Endothelial cell (in vitro differentiated cells): ENCODE measurements around the gene SLCO3A1. TPM values are rescaled to one million over a fixed set of nuclear protein-coding genes. Genes with fewer than 3 reads are reported as not detected.

Experiments
- DNase-seq: peaks from one replicate; pipeline ENCODE4 v3.0.0; 2021; ENCODE audit warnings: low spot score
- H3K27ac Mint-ChIP-seq: one replicate; pipeline ENCODE4 v1.8.0; 2021; ENCODE audit warnings: mixed read lengths, inconsistent platforms; ENCODE audit not compliant: unreplicated experiment
- H3K27me3 Mint-ChIP-seq: one replicate; pipeline ENCODE4 v1.8.0; 2021; ENCODE audit warnings: mild to moderate bottlenecking, moderate library complexity, mixed read lengths, inconsistent platforms; ENCODE audit not compliant: unreplicated experiment
- H3K36me3 Mint-ChIP-seq: one replicate; pipeline ENCODE4 v1.8.0; 2021; ENCODE audit warnings: mild to moderate bottlenecking, low read depth, mixed read lengths, inconsistent platforms; ENCODE audit not compliant: unreplicated experiment
- H3K4me1 Mint-ChIP-seq: one replicate; pipeline ENCODE4 v1.8.0; 2021; ENCODE audit warnings: mild to moderate bottlenecking, mixed read lengths, inconsistent platforms; ENCODE audit not compliant: unreplicated experiment
- H3K4me3 Mint-ChIP-seq: one replicate; pipeline ENCODE4 v1.8.0; 2021; ENCODE audit warnings: mild to moderate bottlenecking, mixed read lengths, inconsistent platforms; ENCODE audit not compliant: unreplicated experiment
- H3K9me3 Mint-ChIP-seq: one replicate; pipeline ENCODE4 v1.8.0; 2021; ENCODE audit warnings: mixed read lengths, inconsistent platforms; ENCODE audit not compliant: unreplicated experiment
- CTCF ChIP-seq: fragments of 200-600 bp; sonication (generic); IDR thresholded peaks from one replicate; pipeline ENCODE4 v1.5.0; 2021; ENCODE audit warnings: antibody characterized with exemption; ENCODE audit not compliant: unreplicated experiment
- total RNA-seq: library from RNA; stranded (reverse); fragmentation: NEBNext Ultra II Directional; extraction: Animal tissue kit (Norgen Biotek cat#: 25700); gene quantifications from one replicate; pipeline ENCODE4 v1.2.1, GENCODE V29; 2021; ENCODE audit not compliant: unreplicated experiment

SLCO3A1 gene
- total RNA-seq, 1 donor from 2014 or later: 30.9 TPM

DNA sequence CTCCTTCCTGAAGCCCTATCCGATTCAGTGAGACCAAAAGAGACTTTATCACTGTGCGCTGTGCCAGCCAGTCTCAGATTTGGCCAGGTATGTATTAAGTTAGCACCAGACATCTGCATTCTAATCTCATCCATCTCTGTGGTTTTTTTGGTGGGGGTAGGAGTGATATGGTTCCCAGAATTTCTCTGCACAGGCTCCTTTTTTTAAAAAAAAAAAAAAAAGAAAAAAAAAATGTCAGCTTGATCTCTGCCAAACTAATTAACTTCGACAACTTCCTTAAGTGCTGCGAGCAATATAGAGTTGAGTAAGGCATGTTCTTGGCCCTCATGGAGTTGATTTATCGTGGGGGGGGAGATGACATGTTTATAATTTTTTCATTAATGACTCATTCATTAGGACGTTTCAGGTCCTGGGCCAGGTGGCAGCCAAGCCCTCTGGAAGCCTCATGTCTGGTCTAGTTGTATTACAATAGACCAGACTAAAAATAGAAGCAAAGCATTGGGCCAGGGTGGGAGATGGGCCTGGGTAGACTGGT is 12.9 kb downstream of the SLCO3A1 start:
- no peaks in the 10 kb centered on the region for H3K36me3 Mint-ChIP-seq
- H3K27me3 Mint-ChIP-seq: no peaks in the 10 kb centered on the region
- no peak for TF ChIP-seq CTCF
- H3K4me3 Mint-ChIP-seq: no peak overlapping the region
- no peaks in the 10 kb centered on the region for H3K9me3 Mint-ChIP-seq
- H3K27ac Mint-ChIP-seq: no peak overlapping the region
- peaks cover 10% of the 10 kb centered on the region for H3K4me1 Mint-ChIP-seq
- no peak for DNase-seq

GRCh38 chr15:91866971-91867372 is 13.5 kb downstream of the SLCO3A1 start:
- no peak overlapping the region for H3K27ac Mint-ChIP-seq
- H3K36me3 Mint-ChIP-seq: no peaks in the 10 kb centered on the region
- peaks cover 10% of the 10 kb centered on the region for H3K4me1 Mint-ChIP-seq
- H3K9me3 Mint-ChIP-seq: no peaks in the 10 kb centered on the region
- no peak for DNase-seq
- no peak for TF ChIP-seq CTCF
- no peaks in the 10 kb centered on the region for H3K27me3 Mint-ChIP-seq
- no peak overlapping the region for H3K4me3 Mint-ChIP-seq

DNA sequence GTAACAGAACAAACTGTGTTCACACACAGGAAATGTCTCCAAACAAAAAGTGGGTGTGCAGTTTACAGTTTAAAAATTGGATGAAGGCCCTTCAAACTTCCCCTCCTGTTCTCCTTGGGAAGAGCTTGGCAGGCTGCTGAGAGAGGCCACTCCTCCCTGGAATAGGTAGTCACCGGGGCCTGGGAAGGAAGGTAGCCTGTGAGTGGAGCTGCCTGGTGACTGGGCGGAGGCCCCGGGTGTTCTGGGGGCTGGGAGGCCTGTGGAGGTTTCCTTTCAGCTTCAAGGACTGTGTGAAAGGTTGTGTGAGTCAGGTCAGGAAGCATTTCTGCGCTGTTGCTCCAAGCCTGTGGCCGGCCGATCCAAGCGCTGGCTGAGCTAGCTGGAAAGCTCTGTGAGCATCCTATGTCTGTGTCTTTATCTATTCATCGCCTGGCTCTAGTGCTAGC is 14.1 kb downstream of the SLCO3A1 start:
- Mint-ChIP-seq H3K36me3 (no peaks in the 10 kb centered on the region), H3K4me1 (peaks cover 10% of the 10 kb centered on the region), H3K27ac (no peak overlapping the region), H3K9me3 (no peaks in the 10 kb centered on the region), H3K4me3 (no peak overlapping the region), H3K27me3 (no peaks in the 10 kb centered on the region)
- DNase-seq: no peak
- TF ChIP-seq CTCF: no peak

GRCh38 chr15:91870876-91871537 is 17.5 kb downstream of the SLCO3A1 start:
- Mint-ChIP-seq H3K4me3 (no peak overlapping the region), H3K4me1 (peaks cover 13% of the 10 kb centered on the region), H3K27me3 (no peaks in the 10 kb centered on the region), H3K27ac (no peak overlapping the region), H3K36me3 (no peaks in the 10 kb centered on the region), H3K9me3 (no peaks in the 10 kb centered on the region)
- DNase-seq: no peak
- no peak for TF ChIP-seq CTCF

- no peaks in the 10 kb centered on the region for H3K9me3 Mint-ChIP-seq
- no peaks in the 10 kb centered on the region for H3K36me3 Mint-ChIP-seq
- TF ChIP-seq CTCF: no peak
- no peak overlapping the region for H3K27ac Mint-ChIP-seq
- H3K27me3 Mint-ChIP-seq: no peaks in the 10 kb centered on the region
- no peak overlapping the region for H3K4me3 Mint-ChIP-seq
- no peak for DNase-seq
- peaks cover 9% of the 10 kb centered on the region for H3K4me1 Mint-ChIP-seq
These were observed 18.3 kb downstream of the SLCO3A1 start for GRCh38 chr15:91871837-91872236.
